GM12875 (cell line): Measurements from ENCODE around the gene ST6GALNAC3.

Source experiments
- H3K4me3 ChIP-seq: one replicate; pipeline ENCODE4 v1.5.1; 2011; ENCODE audit warnings: low read depth, low read length, control low read depth
- CTCF ChIP-seq: IDR thresholded peaks from 2 replicates; pipeline ENCODE4 v1.5.1; 2011; ENCODE audit warnings: low read depth, mild to moderate bottlenecking, control low read depth, inconsistent platforms, low read length, moderate library complexity, borderline replicate concordance; ENCODE audit not compliant: insufficient read depth

ST6GALNAC3 gene

GRCh38 chr1:76074321-76075187, at the start of gene ST6GALNAC3:
TSS of gene ST6GALNAC3 (plus strand) at chr1:76074746.
- TF ChIP-seq CTCF = no peak
- H3K4me3 ChIP-seq = peak within 1 kb of the TSS; percentile 59

GRCh38 chr1:76027341-76027740, 47.2 kb upstream of the ST6GALNAC3 start:
- no peak overlapping the region for H3K4me3 ChIP-seq
- TF ChIP-seq CTCF = no peak

GRCh38 chr1:76029331-76029730, 45.2 kb upstream of the ST6GALNAC3 start:
- no peak for TF ChIP-seq CTCF
- H3K4me3 ChIP-seq = no peak overlapping the region

GRCh38 chr1:76031496-76031895, 43.0 kb upstream of the ST6GALNAC3 start:
- no peak for TF ChIP-seq CTCF

GRCh38 chr1:76033800-76034475, 40.6 kb upstream of the ST6GALNAC3 start:
- no peak overlapping the region for H3K4me3 ChIP-seq
- no peak for TF ChIP-seq CTCF

More at GRCh38 chr1:76031496-76031895, 43.0 kb upstream of the ST6GALNAC3 start:
- H3K4me3 ChIP-seq = no peak overlapping the region

- H3K4me3 ChIP-seq = no peak overlapping the region
- 0 out of 2 replicates have a peak, but pooled peaks have one; percentile 20 for TF ChIP-seq CTCF
Measured at GRCh38 chr1:76035053-76035452, 39.5 kb upstream of the ST6GALNAC3 start.
